T-helper 2 cell treated with Interferon-gamma antibody and Interleukin-4, amounts not matched to agents 5 μg/mL and 100 μg/mL, for 36 hours (primary cell): ENCODE results near the gene ZNF639.
"Not testable (repeated sequence)": the region's sequence is repeated elsewhere in the genome, so short reads cannot be mapped to it uniquely, and the experiment has no call there.

Experiments
- DNase-seq: peaks from one replicate; pipeline ENCODE4 v3.0.0; 2021; ENCODE audit warnings: low spot score
- H3K27ac Mint-ChIP-seq: one replicate; pipeline ENCODE4 v1.8.0; 2021; ENCODE audit warnings: mild to moderate bottlenecking, mixed read lengths
- H3K27me3 Mint-ChIP-seq: one replicate; pipeline ENCODE4 v1.8.0; 2021; ENCODE audit warnings: low read depth, mixed read lengths
- H3K36me3 Mint-ChIP-seq: one replicate; pipeline ENCODE4 v1.8.0; 2021; ENCODE audit warnings: low read depth, mixed read lengths
- H3K4me1 Mint-ChIP-seq: one replicate; pipeline ENCODE4 v1.8.0; 2021; ENCODE audit warnings: low read depth, mixed read lengths
- H3K4me3 Mint-ChIP-seq: one replicate; pipeline ENCODE4 v1.8.0; 2022; ENCODE audit warnings: mild to moderate bottlenecking, moderate library complexity, mixed read lengths
- H3K9me3 Mint-ChIP-seq: one replicate; pipeline ENCODE4 v1.8.0; 2021; ENCODE audit warnings: mixed read lengths

The ZNF639 gene

DNA sequence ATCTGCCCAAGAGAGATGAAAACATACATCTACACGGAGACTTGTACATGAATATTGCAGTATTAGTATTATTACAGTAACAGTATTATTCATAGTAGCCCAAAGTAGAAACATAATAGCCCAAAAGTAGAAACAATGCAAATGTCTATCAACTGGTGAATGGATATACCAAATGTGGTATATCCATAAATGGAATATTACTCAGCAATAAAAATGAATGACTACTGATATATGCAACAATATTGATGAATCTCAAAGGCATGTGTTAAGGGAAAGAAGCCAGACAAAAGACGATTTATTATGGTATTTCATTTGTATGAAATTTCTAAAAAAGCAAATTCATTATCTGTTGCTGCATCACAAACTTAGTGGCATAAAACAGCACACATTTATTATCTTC is 23.5 kb upstream of the ZNF639 start:
- H3K27me3 Mint-ChIP-seq = peaks cover 10% of the 10 kb centered on the region
- peaks cover 8% of the 10 kb centered on the region for H3K9me3 Mint-ChIP-seq
- H3K4me1 Mint-ChIP-seq = peaks cover 1% of the 10 kb centered on the region
- no peaks in the 10 kb centered on the region for H3K36me3 Mint-ChIP-seq
- DNase-seq = no peak
- H3K4me3 Mint-ChIP-seq = no peak overlapping the region
- no peak overlapping the region for H3K27ac Mint-ChIP-seq

DNA sequence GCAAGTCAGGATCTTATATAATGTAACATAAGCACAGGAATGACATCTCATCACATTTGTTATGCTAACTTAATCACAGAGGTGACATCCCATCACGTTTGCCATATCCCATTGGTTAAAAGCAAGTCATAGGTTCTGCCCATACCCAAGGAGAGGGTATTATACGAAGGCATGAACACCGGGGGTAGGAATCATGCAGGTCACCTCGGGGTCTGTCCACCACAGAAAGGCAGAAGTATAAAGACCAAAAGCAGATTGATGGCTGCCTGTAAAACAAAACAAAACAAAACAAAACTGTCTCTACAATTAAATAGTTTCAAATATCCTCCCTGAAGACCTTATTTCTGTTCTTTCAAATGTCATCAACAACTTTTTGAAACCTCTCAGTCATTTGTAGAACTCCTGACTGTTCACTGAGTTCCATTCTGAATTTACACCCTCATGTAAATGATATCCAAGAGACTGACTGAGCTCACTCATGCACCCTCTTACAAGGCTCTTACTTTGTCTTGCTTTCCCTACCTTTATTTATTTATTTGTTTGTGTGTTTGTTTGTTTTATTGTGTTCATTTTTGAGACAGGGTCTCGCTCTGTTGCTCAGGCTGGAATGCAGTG is 22.7 kb upstream of the ZNF639 start:
- peaks cover 10% of the 10 kb centered on the region for H3K27me3 Mint-ChIP-seq
- H3K4me3 Mint-ChIP-seq = no peak overlapping the region

DNA sequence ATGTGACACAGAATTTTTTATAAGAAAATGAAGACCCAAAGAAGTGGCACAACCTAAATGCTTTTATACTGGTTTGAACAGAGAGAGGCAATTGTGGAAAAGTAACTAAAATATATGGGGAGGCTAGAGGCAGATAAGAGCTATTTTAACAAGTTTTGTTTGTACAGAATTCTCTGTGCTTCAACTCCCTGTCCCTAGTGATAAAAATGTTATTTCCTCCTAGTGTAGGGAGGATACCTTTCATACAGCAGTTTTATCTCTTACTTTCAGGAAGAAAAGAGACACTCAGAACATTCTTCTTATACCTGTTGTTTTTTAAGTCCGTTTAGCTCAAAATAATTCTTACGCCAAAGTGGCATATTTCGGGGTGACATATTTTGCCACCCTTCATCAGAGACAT is 21.2 kb upstream of the ZNF639 start:
- Mint-ChIP-seq H3K4me3 (no peak overlapping the region), H3K4me1 (peaks cover 1% of the 10 kb centered on the region), H3K27ac (no peak overlapping the region), H3K9me3 (peaks cover 8% of the 10 kb centered on the region), H3K36me3 (no peaks in the 10 kb centered on the region), H3K27me3 (peaks cover 17% of the 10 kb centered on the region)
- DNase-seq = no peak

More for the DNA sequence above, 22.7 kb upstream of the ZNF639 start:
- no peak for DNase-seq
- Mint-ChIP-seq H3K4me1 (peaks cover 1% of the 10 kb centered on the region), H3K9me3 (peaks cover 8% of the 10 kb centered on the region), H3K36me3 (no peaks in the 10 kb centered on the region), H3K27ac (no peak overlapping the region)

DNA sequence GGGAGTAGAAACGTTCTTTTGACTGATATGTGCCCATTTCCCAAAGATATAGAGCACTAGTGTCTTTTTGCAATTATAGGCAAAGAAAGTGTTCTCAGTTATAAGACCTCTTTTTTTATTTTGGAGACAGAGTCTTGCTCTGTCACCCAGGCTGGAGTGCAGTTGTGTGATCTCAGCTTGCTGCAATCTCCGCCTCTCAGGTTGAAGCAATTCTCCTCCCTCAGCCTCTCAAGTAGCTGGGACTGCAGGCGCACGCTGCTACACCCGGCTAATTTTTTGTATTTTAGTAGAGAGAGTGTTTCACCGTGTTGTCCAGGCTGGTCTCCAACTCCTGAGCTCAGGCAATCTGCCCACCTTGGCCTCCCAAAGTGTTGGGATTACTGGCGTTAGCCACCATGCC is 20.7 kb upstream of the ZNF639 start:
- Mint-ChIP-seq H3K27me3 (peaks cover 13% of the 10 kb centered on the region), H3K4me3 (no peak overlapping the region), H3K9me3 (peaks cover 8% of the 10 kb centered on the region), H3K36me3 (no peaks in the 10 kb centered on the region), H3K4me1 (peaks cover 1% of the 10 kb centered on the region), H3K27ac (no peak overlapping the region)
- DNase-seq = no peak

DNA sequence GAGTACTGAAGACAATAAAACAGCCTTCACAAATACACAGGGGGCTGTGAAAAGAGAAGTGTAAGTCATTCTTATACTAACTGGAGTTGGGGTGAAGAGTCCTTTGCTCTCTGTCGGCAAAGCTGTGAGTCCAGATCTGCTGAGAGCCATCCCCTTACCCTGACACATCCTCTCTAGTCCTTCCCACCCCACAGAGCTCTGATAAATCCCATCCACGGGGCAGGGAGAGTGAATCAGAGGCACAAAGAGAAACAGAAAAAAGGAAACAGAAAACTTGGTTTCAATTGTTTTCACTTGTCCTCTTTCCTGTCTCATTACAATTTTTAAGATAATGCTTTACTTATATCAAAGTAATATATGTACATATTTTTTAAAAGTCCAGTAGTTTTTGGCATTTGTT is 18.2 kb upstream of the ZNF639 start:
- no peak overlapping the region for H3K27ac Mint-ChIP-seq
- peaks cover 1% of the 10 kb centered on the region for H3K9me3 Mint-ChIP-seq
- peaks cover 11% of the 10 kb centered on the region for H3K27me3 Mint-ChIP-seq
- no peaks in the 10 kb centered on the region for H3K36me3 Mint-ChIP-seq
- peaks cover 1% of the 10 kb centered on the region for H3K4me1 Mint-ChIP-seq
- H3K4me3 Mint-ChIP-seq = no peak overlapping the region
- no peak for DNase-seq

DNA sequence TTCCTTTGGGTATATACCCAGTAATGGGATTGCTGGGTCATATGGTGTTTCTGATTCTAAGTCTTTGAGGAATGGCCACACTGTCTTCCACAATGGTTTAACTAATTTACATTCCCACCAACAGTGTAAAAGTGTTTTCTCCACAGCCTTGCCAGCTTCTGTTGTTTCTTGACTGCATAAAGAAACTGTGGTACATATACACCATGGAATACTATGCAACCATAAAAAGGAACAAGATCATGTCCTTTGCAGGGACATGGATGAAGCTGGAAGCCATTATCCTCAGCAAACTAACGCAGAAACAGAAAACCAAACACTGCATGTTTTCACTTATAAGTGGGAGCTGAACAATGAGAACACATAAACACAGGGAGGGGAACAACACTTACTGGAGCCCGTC is 15.5 kb upstream of the ZNF639 start:
- not testable (repeated sequence) for H3K36me3 Mint-ChIP-seq, H3K9me3 Mint-ChIP-seq, H3K4me3 Mint-ChIP-seq, H3K4me1 Mint-ChIP-seq, H3K27ac Mint-ChIP-seq, DNase-seq
- H3K27me3 Mint-ChIP-seq = peaks cover 21% of the 10 kb centered on the region

DNA sequence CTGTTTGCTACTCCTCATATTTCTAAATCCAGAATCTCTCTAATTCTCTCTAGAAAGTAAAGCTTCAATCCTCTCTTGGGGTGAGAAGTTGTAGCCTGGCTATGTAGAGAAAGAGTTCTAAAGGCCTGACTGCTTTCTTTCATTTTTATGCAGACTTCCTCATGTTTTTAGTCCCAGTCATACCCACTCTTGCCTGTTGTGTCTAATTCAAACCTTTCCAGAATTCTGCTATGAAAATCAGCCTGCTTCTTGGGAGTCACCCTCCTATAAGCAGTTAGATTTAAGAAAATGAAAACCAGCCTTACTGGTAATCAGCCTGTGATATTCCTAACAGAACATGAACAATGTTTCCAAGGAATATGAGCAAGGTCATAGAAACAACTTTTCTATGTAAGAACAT is 14.8 kb upstream of the ZNF639 start:
- H3K27ac Mint-ChIP-seq = no peak overlapping the region
- peaks cover 21% of the 10 kb centered on the region for H3K27me3 Mint-ChIP-seq
- H3K4me1 Mint-ChIP-seq = no peaks in the 10 kb centered on the region
- H3K9me3 Mint-ChIP-seq = no peaks in the 10 kb centered on the region
- H3K36me3 Mint-ChIP-seq = no peaks in the 10 kb centered on the region
- H3K4me3 Mint-ChIP-seq = no peak overlapping the region
- DNase-seq = no peak

DNA sequence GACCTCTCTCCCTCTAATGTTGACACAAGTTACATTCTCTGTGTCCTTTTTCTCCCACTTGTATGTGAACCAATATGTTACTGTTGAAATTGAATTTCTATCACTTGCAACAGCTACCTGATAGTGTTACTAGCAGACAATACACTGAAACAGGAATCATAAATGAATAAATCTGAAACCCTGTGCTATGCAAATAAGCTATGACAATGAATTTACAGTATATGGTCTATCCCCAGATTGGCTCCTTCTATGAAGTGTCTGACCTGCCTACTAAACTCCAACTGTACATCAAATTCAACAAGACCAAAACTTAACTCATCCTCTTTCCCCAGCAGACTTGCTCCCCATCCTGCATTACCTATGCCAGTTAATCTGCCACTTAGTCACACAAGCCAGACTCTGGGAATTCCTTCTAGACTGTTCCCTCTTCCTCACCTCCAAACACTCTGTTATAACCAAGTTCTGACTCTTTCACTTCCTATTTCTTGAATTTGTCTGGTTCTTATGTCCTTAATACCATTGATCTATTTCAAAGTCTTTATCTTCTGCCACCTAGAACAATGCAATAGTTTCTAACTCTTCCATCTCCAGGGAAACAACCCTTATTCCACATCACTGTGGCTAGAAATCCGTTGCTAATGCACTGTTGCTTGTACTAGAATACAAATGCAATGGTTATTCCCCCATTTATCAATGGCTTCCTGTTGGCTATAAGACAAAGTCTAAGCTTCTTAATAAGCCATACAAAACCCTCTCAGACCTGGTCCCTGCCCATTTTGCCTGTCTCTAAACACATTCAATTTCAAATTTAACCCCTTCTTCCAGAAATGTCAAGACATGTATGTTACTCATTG is 13.4 kb upstream of the ZNF639 start:
- Mint-ChIP-seq H3K4me1 (no peaks in the 10 kb centered on the region), H3K9me3 (no peaks in the 10 kb centered on the region), H3K4me3 (no peak overlapping the region), H3K27ac (no peak overlapping the region), H3K36me3 (no peaks in the 10 kb centered on the region), H3K27me3 (peaks cover 23% of the 10 kb centered on the region)
- no peak for DNase-seq

DNA sequence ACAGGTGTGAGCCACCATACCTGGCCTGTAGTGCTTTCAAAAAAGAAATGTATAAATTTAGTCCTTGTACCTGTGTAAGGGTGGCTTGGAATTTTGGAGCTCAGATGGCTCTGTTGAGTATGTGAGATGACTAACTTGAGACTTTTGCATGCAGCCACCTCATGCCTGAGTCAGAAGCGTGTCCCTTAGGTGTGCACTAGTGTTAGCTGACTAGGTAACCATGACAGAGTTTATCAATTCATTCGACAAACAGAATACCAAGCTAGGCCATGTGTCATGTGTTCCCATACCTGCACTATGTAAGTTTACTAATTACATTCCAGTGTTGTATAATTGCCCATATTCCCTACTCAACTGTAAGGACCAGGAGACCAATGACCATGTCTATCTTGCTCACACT is 4.0 kb upstream of the ZNF639 start:
- no peak for DNase-seq
- Mint-ChIP-seq H3K27me3 (peaks cover 18% of the 10 kb centered on the region), H3K4me1 (peaks cover 24% of the 10 kb centered on the region), H3K9me3 (no peaks in the 10 kb centered on the region), H3K4me3 (no peak overlapping the region), H3K36me3 (no peaks in the 10 kb centered on the region), H3K27ac (no peak overlapping the region)

DNA sequence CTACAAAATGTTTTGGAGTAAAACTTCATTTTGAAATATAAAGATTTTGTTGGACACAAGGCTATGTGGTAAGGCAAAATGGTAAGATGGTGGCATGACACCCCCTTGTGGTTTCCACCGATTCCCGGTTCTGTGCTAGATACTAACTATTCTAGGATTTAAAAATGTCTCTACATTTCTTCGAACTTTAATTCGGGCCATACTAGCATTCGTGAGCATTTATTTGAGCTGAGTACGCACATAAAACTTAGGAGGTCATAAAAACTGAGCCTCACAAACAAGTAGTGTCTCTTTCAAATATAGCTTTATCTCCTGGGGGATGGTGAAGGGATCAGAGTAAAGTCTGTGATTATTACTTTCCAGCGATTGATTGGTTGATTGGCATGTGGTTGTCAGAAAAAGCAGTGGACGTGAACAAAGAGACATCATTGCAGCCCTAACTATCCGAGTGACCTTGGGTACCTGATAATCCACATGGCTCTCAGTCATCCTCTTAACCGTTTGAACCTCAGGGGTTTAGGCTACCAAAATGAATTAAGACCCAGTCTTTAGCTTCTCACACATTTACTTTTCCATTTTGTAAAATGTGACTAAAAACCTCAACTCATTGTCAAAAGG is 1.1 kb upstream of the ZNF639 start:
- H3K27ac Mint-ChIP-seq = peak overlapping the region; percentile 71
- DNase-seq = no peak

DNA sequence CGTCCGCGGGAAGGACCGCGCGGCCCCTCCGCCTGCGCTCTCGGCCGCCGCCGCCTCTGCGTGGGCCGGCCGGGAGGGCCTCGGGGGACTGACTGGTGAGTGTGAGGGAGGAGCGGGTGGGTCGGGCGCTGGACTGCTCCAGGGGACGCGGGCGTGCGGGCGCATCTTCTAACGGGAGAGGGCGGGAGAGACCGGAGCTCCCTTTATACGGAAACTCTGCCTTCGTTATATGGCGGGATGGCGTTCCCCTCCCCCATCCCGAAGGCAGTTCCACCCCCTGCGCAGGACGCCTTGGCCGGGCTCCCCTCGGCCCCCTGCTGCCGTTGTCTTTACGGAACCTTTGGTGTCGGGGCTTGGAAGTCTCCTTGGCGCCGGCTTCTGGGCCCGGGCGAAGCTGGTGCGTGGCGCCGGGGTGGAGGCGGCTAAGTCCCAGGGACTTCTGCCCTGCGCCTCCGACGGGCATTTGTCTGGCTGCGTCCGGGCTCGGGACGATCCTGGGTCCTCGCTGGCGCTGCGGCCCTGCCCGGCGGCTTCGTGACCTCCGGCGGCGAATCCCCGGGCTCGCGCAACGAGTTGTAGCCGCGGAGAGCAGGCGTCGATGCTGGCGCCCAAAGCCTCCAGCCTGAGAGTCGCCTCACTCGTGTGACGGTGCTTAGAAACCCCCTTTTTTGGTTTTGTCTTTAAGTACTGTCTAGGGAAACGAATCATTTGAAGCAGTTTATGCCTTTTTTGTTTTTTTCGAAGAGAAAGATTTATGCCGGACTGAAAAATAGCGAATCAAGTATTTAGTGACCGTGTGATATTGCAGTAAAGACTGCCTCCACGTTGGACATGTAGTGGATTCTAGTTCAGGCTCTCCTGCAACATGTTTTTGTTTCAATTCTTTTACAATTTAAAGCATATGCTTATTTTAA is 623 bp downstream of the ZNF639 start:
- Mint-ChIP-seq H3K4me3 (peak overlapping the region; percentile 93), H3K27ac (peak overlapping the region; percentile 95), H3K27me3 (peaks cover 9% of the 10 kb centered on the region), H3K9me3 (no peaks in the 10 kb centered on the region), H3K4me1 (peaks cover 25% of the 10 kb centered on the region), H3K36me3 (peaks cover 18% of the 10 kb centered on the region)
- DNase-seq = peak; percentile 62

More for the DNA sequence above, 1.1 kb upstream of the ZNF639 start:
- peaks cover 10% of the 10 kb centered on the region for H3K36me3 Mint-ChIP-seq
- no peaks in the 10 kb centered on the region for H3K9me3 Mint-ChIP-seq
- H3K4me3 Mint-ChIP-seq = peak overlapping the region; percentile 83
- H3K4me1 Mint-ChIP-seq = peaks cover 25% of the 10 kb centered on the region
- H3K27me3 Mint-ChIP-seq = peaks cover 15% of the 10 kb centered on the region

DNA sequence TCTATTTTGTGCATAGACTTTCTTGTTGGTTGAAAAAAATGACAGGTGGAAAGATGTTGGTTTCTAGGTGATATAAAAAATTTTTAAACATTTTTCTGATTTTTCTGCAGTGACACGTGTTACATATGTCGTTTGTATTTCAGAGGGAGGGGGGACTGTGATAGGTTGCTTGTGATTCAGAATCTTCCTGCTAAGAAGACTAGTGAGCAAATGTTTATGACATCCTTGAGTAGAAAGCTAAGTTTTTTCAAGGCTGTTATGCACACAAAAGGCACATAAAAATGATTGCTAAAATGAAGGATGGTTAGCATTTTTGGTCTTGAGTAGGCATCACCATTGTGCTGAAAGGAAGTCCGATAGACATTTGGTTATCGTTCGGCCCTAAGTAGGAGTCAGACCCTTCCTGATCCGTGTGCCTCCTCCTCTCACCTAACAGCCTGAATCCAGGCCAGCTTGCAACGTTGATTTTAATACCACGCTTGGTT is 1.5 kb downstream of the ZNF639 start:
- H3K9me3 Mint-ChIP-seq = no peaks in the 10 kb centered on the region
- no peak for DNase-seq
- peaks cover 23% of the 10 kb centered on the region for H3K36me3 Mint-ChIP-seq
- H3K27ac Mint-ChIP-seq = peak overlapping the region; percentile 95
- H3K4me1 Mint-ChIP-seq = peaks cover 25% of the 10 kb centered on the region
- peaks cover 5% of the 10 kb centered on the region for H3K27me3 Mint-ChIP-seq
- H3K4me3 Mint-ChIP-seq = peak overlapping the region; percentile 93

DNA sequence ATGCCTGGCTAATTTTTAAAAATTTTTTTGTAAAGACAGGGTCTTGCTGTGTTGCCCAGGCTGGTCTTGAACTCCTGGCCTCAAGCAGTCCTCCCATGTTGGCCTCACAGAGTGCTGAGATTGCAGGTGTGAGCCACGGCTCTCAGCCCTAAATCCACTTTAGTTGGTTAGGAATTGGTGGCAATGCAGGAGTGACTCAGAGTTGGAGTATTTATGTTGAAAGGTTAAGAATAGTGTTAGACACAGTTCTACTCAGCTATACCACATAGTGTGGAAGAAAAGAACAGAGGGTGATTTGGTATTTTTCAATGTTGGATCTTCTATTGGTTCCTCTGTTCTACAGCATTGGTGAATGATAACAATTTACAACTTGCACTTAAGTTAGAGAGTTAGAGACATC is 7.6 kb downstream of the ZNF639 start:
- DNase-seq = no peak
- Mint-ChIP-seq H3K27me3 (no peaks in the 10 kb centered on the region), H3K36me3 (peaks cover 60% of the 10 kb centered on the region), H3K4me3 (no peak overlapping the region), H3K4me1 (no peaks in the 10 kb centered on the region), H3K27ac (no peak overlapping the region), H3K9me3 (no peaks in the 10 kb centered on the region)
